Inferior parietal cortex (tissue), 1 donor: ENCODE measurements around the gene RBM17.
"Not testable (repeated sequence)": the region's sequence is repeated elsewhere in the genome, so short reads cannot be mapped to it uniquely, and the experiment has no call there.

Experiments used
- DNase-seq: peaks from one replicate; pipeline ENCODE4 v3.0.0-alpha.2; 2016; ENCODE audit errors: extremely low spot score

Gene RBM17

GRCh38 chr10:6056411-6057135 lies 32.3 kb upstream of the RBM17 start:
- no peak for DNase-seq

GRCh38 chr10:6058682-6059475 lies 30.0 kb upstream of the RBM17 start:
- DNase-seq: no peak

GRCh38 chr10:6059506-6059905 lies 29.3 kb upstream of the RBM17 start:
- DNase-seq: no peak

GRCh38 chr10:6061056-6061455 lies 27.8 kb upstream of the RBM17 start:
- no peak for DNase-seq

GRCh38 chr10:6062101-6062771 lies 26.6 kb upstream of the RBM17 start, which contains the start of gene IL2RA:
IL2RA (minus strand) TSS chr10:6062367; CDS start chr10:6062151, 216 bp downstream.
- no peak for DNase-seq

GRCh38 chr10:6064119-6064518 lies 24.7 kb upstream of the RBM17 start:
- no peak for DNase-seq

GRCh38 chr10:6064726-6065125 lies 24.1 kb upstream of the RBM17 start:
- DNase-seq: not testable (repeated sequence)

GRCh38 chr10:6065406-6065805 lies 23.4 kb upstream of the RBM17 start:
- DNase-seq: no peak

GRCh38 chr10:6065835-6066234 lies 23.0 kb upstream of the RBM17 start:
- no peak for DNase-seq

GRCh38 chr10:6067457-6067856 lies 21.4 kb upstream of the RBM17 start:
- DNase-seq: no peak

GRCh38 chr10:6068006-6068405 lies 20.8 kb upstream of the RBM17 start:
- DNase-seq: no peak

- no peak for DNase-seq
These were observed 20.4 kb upstream of the RBM17 start for GRCh38 chr10:6068422-6068821.

- no peak for DNase-seq
These were observed 19.5 kb upstream of the RBM17 start for GRCh38 chr10:6069081-6069931.

GRCh38 chr10:6070660-6071059 lies 18.2 kb upstream of the RBM17 start:
- DNase-seq: no peak

- no peak for DNase-seq
These were observed 17.4 kb upstream of the RBM17 start for GRCh38 chr10:6071181-6072175.

- DNase-seq: no peak
These were observed 16.5 kb upstream of the RBM17 start for GRCh38 chr10:6072215-6072934.

GRCh38 chr10:6074489-6075301 lies 14.1 kb upstream of the RBM17 start:
- no peak for DNase-seq

GRCh38 chr10:6077071-6077675 lies 11.7 kb upstream of the RBM17 start:
- no peak for DNase-seq
